K562 (cell line): ENCODE results near the gene MIEF1. TPM values are rescaled to one million over a fixed set of nuclear protein-coding genes. Genes with fewer than 3 reads are reported as not detected.

Source experiments
- DNMT1 ChIP-seq: fragments of 450-650 bp; IDR thresholded peaks from 2 replicates; pipeline ENCODE4 v1.6.1; 2016; ENCODE audit warnings: antibody characterized with exemption, mild to moderate bottlenecking
- FOXJ2 ChIP-seq: fragments of 200-800 bp; sonication (Bioruptor generic); IDR thresholded peaks from 2 replicates; pipeline ENCODE4 v1.6.1; 2016; ENCODE audit warnings: missing genetic modification characterization, missing compliant biosample characterization
- KLF16 ChIP-seq: IDR thresholded peaks from 2 replicates; pipeline ENCODE4 v1.6.1; 2016; ENCODE audit warnings: antibody characterized with exemption
- NFE2L1 ChIP-seq: fragments of 450-650 bp; IDR thresholded peaks from 2 replicates; pipeline ENCODE4 v1.6.1; 2016; ENCODE audit warnings: missing genetic modification characterization, low read depth, mild to moderate bottlenecking, missing compliant biosample characterization, moderate library complexity, borderline replicate concordance
- ZFP1 ChIP-seq: fragments of 450-650 bp; formaldehyde crosslinking; IDR thresholded peaks from 2 replicates; pipeline ENCODE4 v1.4.0; 2020; ENCODE audit warnings: mild to moderate bottlenecking, mixed read lengths
- ZNF3 ChIP-seq: fragments of 250-450 bp; sonication (Bioruptor Pico); IDR thresholded peaks from 2 replicates; pipeline ENCODE4 v1.5.0; 2021; ENCODE audit warnings: mild to moderate bottlenecking, moderate library complexity
- polyA plus RNA-seq, 8 experiments: library from polyadenylated mRNA; depleted of rRNA in 4 of 8; stranded (reverse) in 5 of 8; unstranded in 3 of 8; fragments of >200 nt; fragmentation: Nextera tagmentation in 2 of 8; fragmentation: Illumina TruSeq in 1 of 8; extraction: Ambion mirVana in 2 of 8; extraction: Trizol in 1 of 8; gene quantifications; 2 replicates each; pipeline versions ENCODE4 v1.2.1 to v1.2.3, GENCODE V29; 2011 to 2014; ENCODE audit warnings: inconsistent platforms in 1 of 8, missing spikeins in 1 of 8
- total RNA-seq, 7 experiments: library from RNA; depleted of rRNA in 6 of 7; stranded (reverse); fragments of >200 nt in 6 of 7; fragmentation: Illumina TruSeq in 2 of 7; extraction: Trizol in 2 of 7; gene quantifications; 2 replicates each; pipeline versions ENCODE4 v1.2.1 to v1.2.3, GENCODE V29; 2011 to 2021; ENCODE audit warnings: low replicate concordance in 1 of 7
- TF ChIP-seq, protein P1 (sequence below), 2 experiments: fragments of 450-650 bp in 1 of 2; IDR thresholded peaks; 2 replicates each; pipeline ENCODE4 v1.6.1; 2011 to 2017; ENCODE audit warnings: low read depth in 2 of 2, antibody characterized with exemption in 1 of 2, borderline replicate concordance in 1 of 2, low read length in 1 of 2, mild to moderate bottlenecking in 1 of 2, mixed read lengths in 1 of 2; ENCODE audit not compliant: control insufficient read depth in 1 of 2
- TF ChIP-seq, protein P2 (sequence below): fragments of 450-650 bp; IDR thresholded peaks from 2 replicates; pipeline ENCODE4 v1.6.1; 2016; ENCODE audit warnings: mild to moderate bottlenecking, moderate library complexity
- TF ChIP-seq, protein P3 (sequence below), 3 experiments: fragments of 200-800 bp in 1 of 3; sonication (Bioruptor generic) in 1 of 3; sonication (generic) in 1 of 3; formaldehyde crosslinking in 1 of 3; IDR thresholded peaks; 2 replicates each; pipeline versions ENCODE4 v1.6.1 to v1.8.0; 2016 to 2022; ENCODE audit warnings: mild to moderate bottlenecking in 2 of 3, missing compliant biosample characterization in 2 of 3, missing genetic modification characterization in 2 of 3, missing genetic modification reagents in 1 of 3

MIEF1 gene
- total and polyA plus RNA-seq, 9 of the 15 experiments (the other 6 are each of a cell fraction or from before 2014, with no cell fraction given), result 10.9 to 51.8 (median 25.5) TPM

DNA sequence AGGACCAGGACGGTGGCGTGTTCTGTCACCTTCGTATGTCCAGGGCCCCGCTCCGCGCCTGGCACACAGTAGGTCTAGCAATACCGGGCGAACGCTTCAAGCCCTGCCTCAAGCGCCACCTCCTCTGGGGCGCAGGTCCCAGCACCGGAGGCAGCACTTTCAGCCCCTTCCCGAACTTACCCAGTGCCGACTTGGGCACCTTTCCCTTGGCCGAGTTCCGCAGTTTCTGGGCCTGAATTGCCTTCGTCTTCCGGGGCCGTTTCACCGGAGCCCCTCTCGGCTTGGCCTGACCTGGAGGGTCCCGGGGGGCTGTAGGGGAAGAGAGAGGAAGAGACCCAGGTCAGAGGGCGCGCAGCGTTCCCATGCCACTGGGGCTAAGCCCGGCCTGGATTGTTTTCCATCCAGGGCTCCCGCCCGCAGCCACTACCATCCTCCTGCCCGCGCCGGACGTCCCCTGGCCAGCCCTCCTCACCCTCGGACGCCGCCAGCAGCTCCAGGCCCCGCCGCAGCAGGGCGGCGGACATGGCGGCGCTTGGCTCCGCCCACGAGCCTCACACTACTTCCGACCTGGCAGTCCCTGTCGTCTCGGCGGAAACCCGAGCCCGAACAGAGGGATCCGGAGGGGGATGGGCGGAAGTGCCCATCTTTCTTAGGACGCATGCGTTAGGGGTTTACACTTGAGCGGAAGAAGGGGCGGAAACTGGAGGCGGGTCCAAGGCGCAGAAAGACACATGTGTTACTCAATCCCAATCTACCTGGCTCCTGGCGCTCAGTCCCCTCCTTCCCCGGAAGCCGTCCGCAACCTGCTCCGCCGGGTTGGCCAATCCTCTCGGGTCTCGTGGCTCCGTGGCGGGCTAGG is 30.4 kb downstream of the MIEF1 start, which contains the start of gene RPS19BP1 (continued):
- TF ChIP-seq, protein P1, sequence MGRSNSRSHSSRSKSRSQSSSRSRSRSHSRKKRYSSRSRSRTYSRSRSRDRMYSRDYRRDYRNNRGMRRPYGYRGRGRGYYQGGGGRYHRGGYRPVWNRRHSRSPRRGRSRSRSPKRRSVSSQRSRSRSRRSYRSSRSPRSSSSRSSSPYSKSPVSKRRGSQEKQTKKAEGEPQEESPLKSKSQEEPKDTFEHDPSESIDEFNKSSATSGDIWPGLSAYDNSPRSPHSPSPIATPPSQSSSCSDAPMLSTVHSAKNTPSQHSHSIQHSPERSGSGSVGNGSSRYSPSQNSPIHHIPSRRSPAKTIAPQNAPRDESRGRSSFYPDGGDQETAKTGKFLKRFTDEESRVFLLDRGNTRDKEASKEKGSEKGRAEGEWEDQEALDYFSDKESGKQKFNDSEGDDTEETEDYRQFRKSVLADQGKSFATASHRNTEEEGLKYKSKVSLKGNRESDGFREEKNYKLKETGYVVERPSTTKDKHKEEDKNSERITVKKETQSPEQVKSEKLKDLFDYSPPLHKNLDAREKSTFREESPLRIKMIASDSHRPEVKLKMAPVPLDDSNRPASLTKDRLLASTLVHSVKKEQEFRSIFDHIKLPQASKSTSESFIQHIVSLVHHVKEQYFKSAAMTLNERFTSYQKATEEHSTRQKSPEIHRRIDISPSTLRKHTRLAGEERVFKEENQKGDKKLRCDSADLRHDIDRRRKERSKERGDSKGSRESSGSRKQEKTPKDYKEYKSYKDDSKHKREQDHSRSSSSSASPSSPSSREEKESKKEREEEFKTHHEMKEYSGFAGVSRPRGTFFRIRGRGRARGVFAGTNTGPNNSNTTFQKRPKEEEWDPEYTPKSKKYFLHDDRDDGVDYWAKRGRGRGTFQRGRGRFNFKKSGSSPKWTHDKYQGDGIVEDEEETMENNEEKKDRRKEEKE (IDR thresholded peaks at IDR 0.05; ENCODE audit: borderline replicate concordance in 1 of 2, control insufficient read depth in 1 of 2, low read depth in 2 of 2, low read length in 1 of 2), result no peak
- TF ChIP-seq, protein P2, sequence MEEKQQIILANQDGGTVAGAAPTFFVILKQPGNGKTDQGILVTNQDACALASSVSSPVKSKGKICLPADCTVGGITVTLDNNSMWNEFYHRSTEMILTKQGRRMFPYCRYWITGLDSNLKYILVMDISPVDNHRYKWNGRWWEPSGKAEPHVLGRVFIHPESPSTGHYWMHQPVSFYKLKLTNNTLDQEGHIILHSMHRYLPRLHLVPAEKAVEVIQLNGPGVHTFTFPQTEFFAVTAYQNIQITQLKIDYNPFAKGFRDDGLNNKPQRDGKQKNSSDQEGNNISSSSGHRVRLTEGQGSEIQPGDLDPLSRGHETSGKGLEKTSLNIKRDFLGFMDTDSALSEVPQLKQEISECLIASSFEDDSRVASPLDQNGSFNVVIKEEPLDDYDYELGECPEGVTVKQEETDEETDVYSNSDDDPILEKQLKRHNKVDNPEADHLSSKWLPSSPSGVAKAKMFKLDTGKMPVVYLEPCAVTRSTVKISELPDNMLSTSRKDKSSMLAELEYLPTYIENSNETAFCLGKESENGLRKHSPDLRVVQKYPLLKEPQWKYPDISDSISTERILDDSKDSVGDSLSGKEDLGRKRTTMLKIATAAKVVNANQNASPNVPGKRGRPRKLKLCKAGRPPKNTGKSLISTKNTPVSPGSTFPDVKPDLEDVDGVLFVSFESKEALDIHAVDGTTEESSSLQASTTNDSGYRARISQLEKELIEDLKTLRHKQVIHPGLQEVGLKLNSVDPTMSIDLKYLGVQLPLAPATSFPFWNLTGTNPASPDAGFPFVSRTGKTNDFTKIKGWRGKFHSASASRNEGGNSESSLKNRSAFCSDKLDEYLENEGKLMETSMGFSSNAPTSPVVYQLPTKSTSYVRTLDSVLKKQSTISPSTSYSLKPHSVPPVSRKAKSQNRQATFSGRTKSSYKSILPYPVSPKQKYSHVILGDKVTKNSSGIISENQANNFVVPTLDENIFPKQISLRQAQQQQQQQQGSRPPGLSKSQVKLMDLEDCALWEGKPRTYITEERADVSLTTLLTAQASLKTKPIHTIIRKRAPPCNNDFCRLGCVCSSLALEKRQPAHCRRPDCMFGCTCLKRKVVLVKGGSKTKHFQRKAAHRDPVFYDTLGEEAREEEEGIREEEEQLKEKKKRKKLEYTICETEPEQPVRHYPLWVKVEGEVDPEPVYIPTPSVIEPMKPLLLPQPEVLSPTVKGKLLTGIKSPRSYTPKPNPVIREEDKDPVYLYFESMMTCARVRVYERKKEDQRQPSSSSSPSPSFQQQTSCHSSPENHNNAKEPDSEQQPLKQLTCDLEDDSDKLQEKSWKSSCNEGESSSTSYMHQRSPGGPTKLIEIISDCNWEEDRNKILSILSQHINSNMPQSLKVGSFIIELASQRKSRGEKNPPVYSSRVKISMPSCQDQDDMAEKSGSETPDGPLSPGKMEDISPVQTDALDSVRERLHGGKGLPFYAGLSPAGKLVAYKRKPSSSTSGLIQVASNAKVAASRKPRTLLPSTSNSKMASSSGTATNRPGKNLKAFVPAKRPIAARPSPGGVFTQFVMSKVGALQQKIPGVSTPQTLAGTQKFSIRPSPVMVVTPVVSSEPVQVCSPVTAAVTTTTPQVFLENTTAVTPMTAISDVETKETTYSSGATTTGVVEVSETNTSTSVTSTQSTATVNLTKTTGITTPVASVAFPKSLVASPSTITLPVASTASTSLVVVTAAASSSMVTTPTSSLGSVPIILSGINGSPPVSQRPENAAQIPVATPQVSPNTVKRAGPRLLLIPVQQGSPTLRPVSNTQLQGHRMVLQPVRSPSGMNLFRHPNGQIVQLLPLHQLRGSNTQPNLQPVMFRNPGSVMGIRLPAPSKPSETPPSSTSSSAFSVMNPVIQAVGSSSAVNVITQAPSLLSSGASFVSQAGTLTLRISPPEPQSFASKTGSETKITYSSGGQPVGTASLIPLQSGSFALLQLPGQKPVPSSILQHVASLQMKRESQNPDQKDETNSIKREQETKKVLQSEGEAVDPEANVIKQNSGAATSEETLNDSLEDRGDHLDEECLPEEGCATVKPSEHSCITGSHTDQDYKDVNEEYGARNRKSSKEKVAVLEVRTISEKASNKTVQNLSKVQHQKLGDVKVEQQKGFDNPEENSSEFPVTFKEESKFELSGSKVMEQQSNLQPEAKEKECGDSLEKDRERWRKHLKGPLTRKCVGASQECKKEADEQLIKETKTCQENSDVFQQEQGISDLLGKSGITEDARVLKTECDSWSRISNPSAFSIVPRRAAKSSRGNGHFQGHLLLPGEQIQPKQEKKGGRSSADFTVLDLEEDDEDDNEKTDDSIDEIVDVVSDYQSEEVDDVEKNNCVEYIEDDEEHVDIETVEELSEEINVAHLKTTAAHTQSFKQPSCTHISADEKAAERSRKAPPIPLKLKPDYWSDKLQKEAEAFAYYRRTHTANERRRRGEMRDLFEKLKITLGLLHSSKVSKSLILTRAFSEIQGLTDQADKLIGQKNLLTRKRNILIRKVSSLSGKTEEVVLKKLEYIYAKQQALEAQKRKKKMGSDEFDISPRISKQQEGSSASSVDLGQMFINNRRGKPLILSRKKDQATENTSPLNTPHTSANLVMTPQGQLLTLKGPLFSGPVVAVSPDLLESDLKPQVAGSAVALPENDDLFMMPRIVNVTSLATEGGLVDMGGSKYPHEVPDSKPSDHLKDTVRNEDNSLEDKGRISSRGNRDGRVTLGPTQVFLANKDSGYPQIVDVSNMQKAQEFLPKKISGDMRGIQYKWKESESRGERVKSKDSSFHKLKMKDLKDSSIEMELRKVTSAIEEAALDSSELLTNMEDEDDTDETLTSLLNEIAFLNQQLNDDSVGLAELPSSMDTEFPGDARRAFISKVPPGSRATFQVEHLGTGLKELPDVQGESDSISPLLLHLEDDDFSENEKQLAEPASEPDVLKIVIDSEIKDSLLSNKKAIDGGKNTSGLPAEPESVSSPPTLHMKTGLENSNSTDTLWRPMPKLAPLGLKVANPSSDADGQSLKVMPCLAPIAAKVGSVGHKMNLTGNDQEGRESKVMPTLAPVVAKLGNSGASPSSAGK, result no peak
- TF ChIP-seq ZNF3 (CRISPR knock-in tag) (no peak), DNMT1 (no peak), NFE2L1 (no peak), FOXJ2 (tag) (no peak), ZFP1 (CRISPR knock-in tag) (no peak), KLF16 (no peak)
- TF ChIP-seq, protein P3, sequence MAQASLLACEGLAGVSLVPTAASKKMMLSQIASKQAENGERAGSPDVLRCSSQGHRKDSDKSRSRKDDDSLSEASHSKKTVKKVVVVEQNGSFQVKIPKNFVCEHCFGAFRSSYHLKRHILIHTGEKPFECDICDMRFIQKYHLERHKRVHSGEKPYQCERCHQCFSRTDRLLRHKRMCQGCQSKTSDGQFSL (CRISPR knock-in tag; IDR thresholded peaks at IDR 0.05), result no peak
- TF ChIP-seq, protein P3 (tag; IDR thresholded peaks at IDR 0.05), result no peak
